Duodenal mucosa (tissue), 2 donors: Measurements from ENCODE around the gene CHMP1B.

Source experiments
- H3K27ac ChIP-seq: one replicate; pipeline ENCODE4 v1.7.0; 2013; ENCODE audit warnings: low read depth, low read length
- H3K27me3 ChIP-seq, 2 donors: one replicate each; pipeline ENCODE4 v1.7.0; 2013; ENCODE audit warnings: low read length in 2 of 2, control low read depth in 1 of 2; ENCODE audit not compliant: insufficient read depth in 2 of 2, control insufficient read depth in 1 of 2
- H3K36me3 ChIP-seq, 2 donors: one replicate each; pipeline ENCODE4 v1.7.0; 2013; ENCODE audit warnings: low read length in 2 of 2, control low read depth in 1 of 2; ENCODE audit not compliant: insufficient read depth in 2 of 2, control insufficient read depth in 1 of 2
- H3K4me1 ChIP-seq, 2 donors: one replicate each; pipeline ENCODE4 v1.7.0; 2013; ENCODE audit warnings: low read length in 2 of 2, control low read depth in 1 of 2; ENCODE audit not compliant: insufficient read depth in 2 of 2, control insufficient read depth in 1 of 2
- H3K4me3 ChIP-seq, 2 donors: one replicate each; pipeline ENCODE4 v1.7.0; 2013; ENCODE audit warnings: low read length in 2 of 2, low read depth in 1 of 2
- H3K9ac ChIP-seq, 2 donors: one replicate each; pipeline ENCODE4 v1.7.0; 2013; ENCODE audit warnings: low read length in 2 of 2, low read depth in 1 of 2
- H3K9me3 ChIP-seq, 2 donors: one replicate each; pipeline ENCODE4 v1.7.0; 2013; ENCODE audit warnings: low read length in 2 of 2, control low read depth in 1 of 2; ENCODE audit not compliant: control insufficient read depth in 1 of 2

The CHMP1B gene

DNA sequence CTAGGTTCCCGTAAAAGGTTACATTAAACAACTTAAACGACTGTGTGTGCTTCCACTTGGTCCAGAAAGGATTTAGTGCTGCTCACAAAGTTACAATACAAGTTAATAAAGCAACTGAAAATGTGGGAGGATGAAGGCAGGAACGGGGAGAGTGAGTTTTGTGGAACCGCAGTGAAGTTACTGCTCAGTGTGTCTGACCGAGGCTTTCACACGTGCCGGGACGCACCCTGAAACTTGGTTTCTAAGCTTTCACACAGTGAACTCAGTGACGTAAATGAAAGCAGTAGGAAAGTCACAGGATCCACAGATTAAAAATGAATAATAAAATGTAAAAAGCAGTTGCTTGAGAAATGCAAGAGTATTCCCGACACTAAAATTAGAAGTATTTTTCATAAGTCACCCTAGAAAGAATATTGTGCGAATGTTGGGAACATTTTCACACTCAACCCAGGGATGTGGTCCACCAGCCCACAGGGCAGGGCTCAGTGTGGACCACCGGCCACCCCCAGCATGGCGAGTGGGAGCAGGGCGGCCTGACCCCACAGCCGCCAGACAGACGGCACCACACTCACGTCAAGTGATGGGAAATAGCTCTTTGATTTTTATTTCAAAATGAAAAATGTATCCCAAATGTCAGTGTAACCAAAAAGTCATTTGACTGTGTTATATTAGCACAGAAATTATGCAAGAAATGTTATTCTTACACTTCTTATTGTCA lies 32.6 kb upstream of the CHMP1B start:
- Histone ChIP-seq H3K9ac (no peak overlapping the region), H3K27ac (no peak overlapping the region), H3K4me1 (no peaks in the 10 kb centered on the region), H3K36me3 (no peaks in the 10 kb centered on the region), H3K4me3 (no peak overlapping the region), H3K9me3 (no peaks in the 10 kb centered on the region), H3K27me3 (no peaks in the 10 kb centered on the region)

DNA sequence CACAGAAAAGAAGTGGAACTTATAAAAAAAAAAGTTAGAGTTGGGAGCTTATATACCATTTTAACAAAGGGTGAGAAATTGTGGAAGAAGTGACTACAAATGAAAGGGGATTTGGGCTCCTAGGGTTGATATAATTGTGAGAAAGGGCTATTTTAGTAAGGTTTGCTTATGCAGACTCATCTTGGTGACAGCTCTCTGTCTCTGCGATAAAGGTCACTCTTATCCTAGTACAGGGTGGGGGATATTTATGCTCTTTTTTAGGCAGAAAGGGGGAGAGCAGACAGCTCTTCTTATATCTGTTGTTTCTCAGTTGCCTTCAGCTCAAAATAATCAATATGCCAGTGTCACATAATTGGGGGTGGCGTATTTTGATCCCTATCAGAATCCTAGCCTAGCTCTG lies 31.3 kb upstream of the CHMP1B start:
- Histone ChIP-seq H3K4me3 (no peak overlapping the region), H3K36me3 (no peaks in the 10 kb centered on the region), H3K4me1 (no peaks in the 10 kb centered on the region), H3K9ac (no peak overlapping the region), H3K9me3 (no peaks in the 10 kb centered on the region), H3K27ac (no peak overlapping the region), H3K27me3 (no peaks in the 10 kb centered on the region)

DNA sequence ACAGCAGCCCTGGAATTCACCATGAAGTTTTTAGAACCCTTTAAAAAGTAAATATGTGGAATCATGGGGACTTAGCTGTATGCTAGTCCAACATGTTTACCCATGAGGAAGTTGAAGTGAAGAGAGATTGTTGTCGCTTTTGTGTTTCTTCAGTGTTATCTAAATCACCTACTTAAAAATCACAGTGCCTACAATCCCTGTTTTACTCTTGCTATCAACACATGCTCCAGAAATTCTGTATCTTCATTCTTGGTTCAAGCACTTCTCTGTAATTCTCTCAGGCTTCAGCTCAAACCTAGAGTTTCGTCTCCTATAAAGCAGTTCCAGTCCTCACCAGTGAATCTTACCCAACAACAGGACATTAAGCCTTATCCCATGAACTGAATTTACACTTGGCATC lies 30.5 kb upstream of the CHMP1B start:
- no peaks in the 10 kb centered on the region for H3K9me3 ChIP-seq
- H3K9ac ChIP-seq, result no peak overlapping the region
- no peak overlapping the region for H3K27ac ChIP-seq
- no peaks in the 10 kb centered on the region for H3K4me1 ChIP-seq
- H3K27me3 ChIP-seq, result no peaks in the 10 kb centered on the region
- H3K4me3 ChIP-seq, result no peak overlapping the region
- H3K36me3 ChIP-seq, result no peaks in the 10 kb centered on the region

DNA sequence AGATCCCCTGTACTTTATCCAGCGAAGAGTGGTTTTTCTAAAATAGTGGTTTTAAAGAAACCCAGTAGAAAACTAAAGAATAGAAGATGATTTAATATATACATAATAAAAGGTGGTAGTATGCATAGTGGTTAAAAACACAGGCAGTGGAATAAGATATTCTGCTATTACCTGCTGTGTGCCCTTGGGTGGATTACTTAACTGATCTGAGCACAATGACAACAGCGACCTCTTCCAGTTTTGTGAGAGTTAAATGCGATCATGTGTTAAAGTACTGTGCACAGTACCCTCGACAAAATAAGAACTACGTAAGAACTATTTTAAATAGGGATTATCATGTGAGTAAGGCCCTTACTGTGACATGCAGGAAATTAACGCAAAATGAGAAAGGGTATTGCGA lies 30.0 kb upstream of the CHMP1B start:
- Histone ChIP-seq H3K9ac (no peak overlapping the region), H3K36me3 (no peaks in the 10 kb centered on the region), H3K9me3 (no peaks in the 10 kb centered on the region), H3K4me3 (no peak overlapping the region), H3K27me3 (no peaks in the 10 kb centered on the region), H3K27ac (no peak overlapping the region), H3K4me1 (no peaks in the 10 kb centered on the region)

DNA sequence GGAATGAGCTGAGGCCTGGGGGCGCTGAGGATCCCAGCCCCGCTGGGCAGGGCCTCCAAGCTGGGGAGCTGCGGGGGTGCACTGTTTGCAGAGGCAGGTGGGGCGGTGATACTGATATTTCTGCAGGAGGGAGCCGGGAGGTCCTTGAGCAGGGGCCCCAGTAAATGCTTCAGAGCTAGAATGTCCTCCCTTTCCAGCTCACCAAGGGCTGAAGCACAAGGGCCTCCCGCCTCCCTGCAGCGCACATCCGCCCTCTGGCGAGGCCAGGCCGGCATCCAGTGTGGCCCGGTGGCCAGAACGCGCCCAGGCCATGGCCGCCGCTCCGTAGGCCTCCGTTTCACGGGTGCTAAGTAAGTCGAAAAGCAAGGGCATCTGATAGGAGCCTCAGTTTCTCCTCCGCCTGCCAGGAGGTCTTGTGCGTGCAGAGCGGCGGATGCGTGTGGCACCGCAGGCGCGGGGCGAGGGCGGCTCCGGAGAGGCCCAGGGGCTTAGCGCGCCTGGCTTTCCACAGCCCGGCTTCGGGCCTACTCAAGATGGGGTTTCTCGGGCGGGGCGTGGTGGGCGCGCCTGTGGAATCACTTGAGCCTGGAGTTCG lies 29.5 kb upstream of the CHMP1B start:
- Histone ChIP-seq H3K9ac (no peak overlapping the region), H3K4me1 (no peaks in the 10 kb centered on the region), H3K4me3 (no peak overlapping the region)

DNA sequence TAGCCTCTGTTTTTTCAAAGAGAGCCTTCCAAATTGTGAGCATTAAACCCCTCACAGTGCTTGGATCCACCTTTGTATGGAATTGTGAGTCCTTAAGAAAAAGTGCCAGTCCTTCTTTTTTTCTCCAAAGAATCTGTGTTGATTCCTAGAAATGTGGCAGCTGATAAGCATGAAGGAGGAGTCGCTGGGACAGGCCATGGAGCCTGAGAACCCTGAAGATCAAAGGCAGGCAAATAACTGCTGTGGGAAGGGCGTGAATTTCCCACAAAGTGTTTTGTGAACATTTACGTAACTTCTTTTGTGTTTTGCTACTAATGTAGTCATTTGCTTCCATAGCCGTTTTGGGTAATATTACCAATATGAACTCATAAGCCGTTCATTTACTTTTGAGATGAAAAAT lies 27.7 kb upstream of the CHMP1B start:
- Histone ChIP-seq H3K4me1 (no peaks in the 10 kb centered on the region), H3K27me3 (no peaks in the 10 kb centered on the region), H3K4me3 (no peak overlapping the region), H3K27ac (no peak overlapping the region), H3K9me3 (no peaks in the 10 kb centered on the region), H3K36me3 (no peaks in the 10 kb centered on the region), H3K9ac (no peak overlapping the region)

More for the DNA sequence above, 29.5 kb upstream of the CHMP1B start:
- Histone ChIP-seq H3K27ac (no peak overlapping the region), H3K9me3 (no peaks in the 10 kb centered on the region), H3K36me3 (no peaks in the 10 kb centered on the region), H3K27me3 (no peaks in the 10 kb centered on the region)

DNA sequence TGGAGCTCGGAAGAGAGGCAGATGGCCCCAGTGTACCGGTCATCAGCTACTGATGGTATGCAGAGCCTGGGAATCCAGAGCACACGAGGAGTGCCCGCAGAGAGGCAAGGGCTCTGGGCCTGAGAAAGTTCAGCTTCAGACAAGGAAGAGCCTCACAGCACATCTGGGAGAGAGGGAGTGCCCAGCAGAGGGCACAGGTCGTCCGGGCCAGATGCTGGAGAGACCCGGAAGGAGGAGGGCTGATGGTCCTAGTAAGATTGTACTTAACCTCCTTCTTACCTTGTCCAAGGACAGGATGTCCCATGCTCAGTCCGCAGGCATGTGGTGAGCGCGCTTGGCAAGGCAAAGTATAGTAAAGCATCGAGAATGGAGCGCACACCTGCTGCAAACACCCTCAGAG lies 24.4 kb upstream of the CHMP1B start:
- H3K9ac ChIP-seq, result no peak overlapping the region
- no peaks in the 10 kb centered on the region for H3K9me3 ChIP-seq
- no peaks in the 10 kb centered on the region for H3K4me1 ChIP-seq
- H3K36me3 ChIP-seq, result no peaks in the 10 kb centered on the region
- no peaks in the 10 kb centered on the region for H3K27me3 ChIP-seq
- no peak overlapping the region for H3K27ac ChIP-seq
- no peak overlapping the region for H3K4me3 ChIP-seq

DNA sequence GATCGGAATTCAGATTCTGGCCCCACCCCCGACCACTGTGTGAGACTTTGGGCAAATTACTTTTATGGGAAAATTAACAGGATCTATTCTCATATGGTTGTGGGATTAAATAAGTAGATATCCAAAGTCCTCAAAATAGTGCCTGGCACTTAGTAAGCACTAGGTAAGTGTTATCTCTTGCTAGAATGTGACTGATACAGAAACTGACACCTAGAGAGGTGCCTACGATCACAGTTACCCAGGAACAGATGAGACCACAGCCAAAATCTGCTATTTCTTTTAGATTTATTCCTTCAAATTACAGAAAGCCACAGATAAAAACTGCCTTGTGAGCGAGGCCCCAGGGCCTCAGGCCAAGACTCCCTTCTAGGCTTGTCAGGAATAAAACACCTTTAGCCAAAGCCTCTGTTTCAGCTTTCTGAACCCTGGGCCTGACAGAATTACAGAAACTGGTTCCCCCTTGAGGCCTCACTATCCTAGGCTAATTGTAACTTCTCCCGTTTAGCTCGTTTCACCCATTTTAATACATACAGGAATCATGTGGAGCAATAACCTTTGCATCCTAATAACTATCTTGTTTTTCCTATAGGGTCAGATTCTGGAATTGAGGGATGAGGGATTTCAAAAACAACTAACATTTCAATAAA lies 22.3 kb upstream of the CHMP1B start:
- H3K9ac ChIP-seq, result no peak overlapping the region
- no peaks in the 10 kb centered on the region for H3K9me3 ChIP-seq

DNA sequence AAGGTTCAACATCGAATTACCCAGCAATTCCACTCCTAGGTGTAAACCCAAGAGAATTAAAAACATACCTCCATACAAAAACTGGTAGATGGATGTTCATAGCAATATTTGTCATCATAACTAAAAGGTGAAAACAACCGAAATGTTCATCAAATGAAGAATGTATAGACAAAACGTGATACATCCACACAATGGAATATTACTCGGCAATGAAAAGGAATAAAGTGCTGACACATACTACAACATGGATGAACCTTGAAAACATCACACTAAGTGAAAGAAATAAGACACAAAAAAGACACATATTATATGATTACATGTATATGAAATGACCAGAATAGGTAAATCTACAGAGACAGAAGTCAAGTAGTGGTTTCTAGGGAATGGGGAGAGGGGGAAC lies 20.6 kb upstream of the CHMP1B start:
- H3K27me3 ChIP-seq, result no peaks in the 10 kb centered on the region
- H3K4me1 ChIP-seq, result no peaks in the 10 kb centered on the region

More for the DNA sequence above, 22.3 kb upstream of the CHMP1B start:
- H3K27ac ChIP-seq, result no peak overlapping the region
- H3K27me3 ChIP-seq, result no peaks in the 10 kb centered on the region
- H3K4me3 ChIP-seq, result no peak overlapping the region
- H3K4me1 ChIP-seq, result no peaks in the 10 kb centered on the region
- H3K36me3 ChIP-seq, result no peaks in the 10 kb centered on the region

DNA sequence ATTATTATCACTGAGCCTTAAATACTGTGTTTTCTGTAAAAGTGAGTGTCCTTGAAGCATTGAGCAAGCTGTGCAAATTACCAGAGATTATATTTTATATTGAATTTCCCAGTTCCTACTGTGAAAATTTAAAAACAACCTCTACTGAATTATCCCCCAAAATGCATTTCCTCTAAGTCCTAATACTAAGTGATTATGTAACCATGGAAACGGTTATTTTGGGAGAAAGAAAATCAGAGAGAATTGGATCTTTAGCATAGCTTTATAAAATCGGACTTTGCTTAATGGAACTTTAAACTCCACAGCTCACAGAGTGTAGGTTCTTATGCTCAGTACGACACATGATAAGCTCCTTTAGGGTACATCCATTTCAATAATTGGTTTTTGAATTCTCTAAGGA lies 19.3 kb upstream of the CHMP1B start:
- Histone ChIP-seq H3K27me3 (no peaks in the 10 kb centered on the region), H3K9me3 (no peaks in the 10 kb centered on the region), H3K27ac (no peak overlapping the region), H3K4me1 (no peaks in the 10 kb centered on the region), H3K9ac (no peak overlapping the region), H3K4me3 (no peak overlapping the region), H3K36me3 (no peaks in the 10 kb centered on the region)

More for the DNA sequence above, 20.6 kb upstream of the CHMP1B start:
- Histone ChIP-seq H3K36me3 (no peaks in the 10 kb centered on the region), H3K4me3 (no peak overlapping the region), H3K9me3 (no peaks in the 10 kb centered on the region), H3K9ac (no peak overlapping the region), H3K27ac (no peak overlapping the region)
